Activated naive CD4-positive, alpha-beta T cell treated with anti-CD3 and anti-CD28 coated beads, Interleukin-2, amount 50 U/mL, for 24 hours (primary cell): Measurements from ENCODE around the gene MBTPS1.
"Not testable (repeated sequence)": the region's sequence is repeated elsewhere in the genome, so short reads cannot be mapped to it uniquely, and the experiment has no call there.

Experiments used
- H3K27ac Mint-ChIP-seq: one replicate; pipeline ENCODE4 v1.8.0; 2021; ENCODE audit warnings: mild to moderate bottlenecking, mixed read lengths
- H3K27me3 Mint-ChIP-seq: one replicate; pipeline ENCODE4 v1.8.0; 2021; ENCODE audit warnings: mixed read lengths
- H3K36me3 Mint-ChIP-seq: one replicate; pipeline ENCODE4 v1.8.0; 2021; ENCODE audit warnings: mixed read lengths
- H3K4me1 Mint-ChIP-seq: one replicate; pipeline ENCODE4 v1.8.0; 2021; ENCODE audit warnings: mixed read lengths
- H3K4me3 Mint-ChIP-seq: one replicate; pipeline ENCODE4 v1.8.0; 2021; ENCODE audit warnings: mild to moderate bottlenecking, mixed read lengths
- H3K9me3 Mint-ChIP-seq: one replicate; pipeline ENCODE4 v1.8.0; 2021; ENCODE audit warnings: mixed read lengths

The MBTPS1 gene

DNA sequence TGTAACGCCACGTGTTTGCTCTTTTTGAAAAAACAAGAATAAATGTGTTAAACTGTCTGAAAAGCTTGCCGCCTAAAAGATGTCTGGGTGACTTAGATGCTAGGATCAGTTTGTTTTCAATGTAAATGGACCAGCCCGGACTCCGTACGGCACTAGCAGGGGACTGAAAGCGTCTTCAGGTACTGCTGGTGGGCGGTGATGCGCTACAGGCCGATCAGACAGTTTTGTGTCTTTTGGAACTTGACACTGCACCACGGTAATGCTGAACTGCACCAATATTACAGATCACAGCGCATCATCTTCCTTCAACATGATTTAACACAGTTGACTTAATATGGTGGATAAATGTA lies 727 bp upstream of the MBTPS1 start:
- H3K27me3 Mint-ChIP-seq = no peaks in the 10 kb centered on the region

DNA sequence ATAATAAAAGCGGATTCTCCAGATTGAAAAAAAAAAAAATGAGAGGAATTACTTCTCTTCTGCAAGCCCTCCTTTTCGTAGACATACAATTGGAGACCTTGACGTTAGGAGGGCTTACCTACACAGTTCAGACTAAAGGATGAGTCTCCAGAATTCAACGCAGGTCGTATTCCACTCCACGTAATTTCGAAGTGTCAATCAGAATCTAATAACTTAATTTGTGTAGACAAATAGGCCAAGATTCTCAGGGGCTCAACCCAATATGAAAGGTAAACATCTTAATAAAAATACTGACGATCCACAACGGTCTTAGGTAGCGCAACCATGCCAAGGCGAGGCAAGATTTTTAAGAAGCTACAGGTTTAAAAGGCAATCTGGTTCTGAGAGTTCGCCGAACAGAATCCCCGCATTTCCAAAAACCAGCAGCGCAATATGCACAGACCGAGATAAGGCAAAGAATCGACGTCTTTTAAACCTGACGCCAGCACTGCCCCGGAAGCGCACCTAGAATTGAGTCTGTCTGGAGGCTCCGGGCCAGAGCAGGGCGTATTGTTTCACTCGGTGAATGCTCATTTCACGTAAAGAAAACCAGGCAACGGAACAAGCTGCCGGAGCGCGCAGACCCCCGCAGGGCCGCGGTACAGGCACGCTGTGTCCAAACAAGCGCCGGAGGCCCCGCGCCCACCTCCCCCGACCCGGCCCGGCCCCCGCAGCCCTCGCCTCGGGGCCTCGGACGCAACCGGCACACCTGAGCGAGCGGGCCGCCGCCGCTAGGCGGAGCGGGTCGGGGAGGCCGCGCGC lies 623 bp downstream of the MBTPS1 start:
- peaks cover 39% of the 10 kb centered on the region for H3K4me1 Mint-ChIP-seq
- H3K4me3 Mint-ChIP-seq = peak overlapping the region; percentile 95
- H3K27me3 Mint-ChIP-seq = no peaks in the 10 kb centered on the region
- H3K9me3 Mint-ChIP-seq = no peaks in the 10 kb centered on the region
- peak overlapping the region; percentile 96 for H3K27ac Mint-ChIP-seq
- no peaks in the 10 kb centered on the region for H3K36me3 Mint-ChIP-seq

More for the DNA sequence above, 727 bp upstream of the MBTPS1 start:
- peak overlapping the region; percentile 99 for H3K27ac Mint-ChIP-seq
- peaks cover 29% of the 10 kb centered on the region for H3K4me1 Mint-ChIP-seq
- H3K36me3 Mint-ChIP-seq = peaks cover 3% of the 10 kb centered on the region
- H3K4me3 Mint-ChIP-seq = peak overlapping the region; percentile 96
- H3K9me3 Mint-ChIP-seq = no peaks in the 10 kb centered on the region

DNA sequence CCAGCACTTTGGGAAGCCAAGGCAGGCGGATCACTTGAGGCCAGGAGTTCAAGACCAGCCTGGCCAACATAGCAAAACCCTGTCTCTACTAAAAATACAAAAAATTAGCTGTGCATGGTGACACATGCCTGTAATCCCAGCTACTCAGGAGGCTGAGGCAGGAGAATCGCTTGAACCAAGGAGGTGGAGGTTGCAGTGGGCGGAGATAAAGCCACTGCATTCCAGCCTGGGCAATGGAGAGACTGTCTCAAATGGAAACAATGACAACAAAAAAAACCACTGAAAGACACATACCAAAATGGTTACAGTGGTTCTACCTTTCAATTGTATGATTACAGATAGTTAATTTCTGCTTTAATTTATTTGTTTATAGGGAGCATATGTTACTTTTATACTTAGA lies 4.8 kb downstream of the MBTPS1 start:
- H3K27ac Mint-ChIP-seq, H3K9me3 Mint-ChIP-seq, H3K4me3 Mint-ChIP-seq, H3K27me3 Mint-ChIP-seq, H3K36me3 Mint-ChIP-seq: not testable (repeated sequence)
- H3K4me1 Mint-ChIP-seq = peaks cover 68% of the 10 kb centered on the region

DNA sequence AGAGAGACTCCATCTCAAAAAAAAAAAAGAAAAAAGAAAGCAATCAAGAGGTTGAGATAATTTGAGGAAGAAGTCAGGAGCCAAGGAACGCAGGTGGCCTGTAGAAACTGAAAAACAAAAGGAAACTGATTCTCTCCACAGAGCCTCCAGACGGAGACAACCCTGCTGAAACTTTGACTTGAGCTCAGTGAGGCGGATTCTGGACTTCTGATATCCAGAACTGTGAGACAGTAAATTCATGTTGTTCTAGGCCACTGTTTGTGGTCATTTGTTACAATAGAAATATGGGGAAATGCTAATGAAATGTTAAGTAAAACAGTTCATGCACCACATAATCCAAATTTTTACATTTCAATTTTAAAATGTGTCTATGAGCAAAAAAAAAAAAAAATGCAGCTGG lies 5.2 kb downstream of the MBTPS1 start:
- no peaks in the 10 kb centered on the region for H3K9me3 Mint-ChIP-seq
- peaks cover 73% of the 10 kb centered on the region for H3K4me1 Mint-ChIP-seq
- no peak overlapping the region for H3K27ac Mint-ChIP-seq
- no peak overlapping the region for H3K4me3 Mint-ChIP-seq
- H3K36me3 Mint-ChIP-seq = peaks cover 4% of the 10 kb centered on the region
- no peaks in the 10 kb centered on the region for H3K27me3 Mint-ChIP-seq

DNA sequence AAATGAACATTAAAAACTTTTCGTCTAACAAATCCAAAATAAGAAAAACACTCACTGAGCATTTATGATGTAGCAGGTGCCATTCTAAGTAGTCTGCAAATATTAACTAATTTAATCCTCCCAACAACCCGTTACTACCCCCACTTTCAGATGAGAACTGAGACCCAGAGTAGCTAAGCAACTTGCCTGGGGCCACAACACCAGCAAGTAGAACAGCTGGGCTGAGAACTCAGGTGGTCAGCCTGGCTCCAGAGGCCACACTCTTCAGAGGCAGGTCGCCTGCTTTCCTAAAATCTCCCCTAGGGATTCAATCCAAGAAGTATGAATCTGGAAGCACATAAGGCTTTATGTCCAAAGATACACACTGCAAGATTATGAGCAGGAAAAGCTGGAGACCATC lies 6.2 kb downstream of the MBTPS1 start:
- Mint-ChIP-seq H3K27ac (no peak overlapping the region), H3K9me3 (no peaks in the 10 kb centered on the region), H3K27me3 (no peaks in the 10 kb centered on the region), H3K4me1 (peaks cover 75% of the 10 kb centered on the region), H3K4me3 (no peak overlapping the region), H3K36me3 (peaks cover 4% of the 10 kb centered on the region)

DNA sequence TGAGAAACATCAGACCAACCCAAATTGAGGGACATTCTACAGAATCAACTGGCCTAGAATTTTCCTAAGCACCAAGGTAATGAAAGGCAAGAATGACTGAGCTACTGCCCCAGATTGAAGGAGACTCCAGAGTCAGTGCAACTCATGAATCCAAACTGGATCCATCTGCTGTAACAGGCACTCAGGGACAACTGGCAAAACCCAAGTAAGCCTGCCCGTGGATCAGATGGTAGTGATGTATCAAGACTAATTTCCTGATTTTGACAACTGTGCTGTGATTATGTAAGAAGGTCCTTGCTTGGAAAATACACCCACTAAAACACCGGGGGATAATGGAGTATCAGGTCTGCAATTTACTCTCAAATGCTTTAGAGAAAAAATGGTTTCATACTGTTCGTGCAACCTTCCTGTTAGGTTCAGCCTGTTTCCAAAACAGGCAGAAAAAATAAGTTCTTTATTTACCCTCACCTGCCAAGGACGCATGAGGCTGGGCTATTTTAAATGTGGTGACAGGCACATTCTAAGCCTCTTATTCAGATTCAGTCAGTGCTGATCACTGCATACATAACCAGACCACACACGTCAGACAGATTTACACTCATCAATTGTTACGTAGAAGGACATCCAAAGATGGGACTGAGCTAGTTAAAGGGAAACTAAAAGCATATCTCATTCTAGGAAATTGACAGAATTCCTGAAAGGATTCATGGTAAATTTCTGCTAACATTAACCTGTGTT lies 7.0 kb downstream of the MBTPS1 start:
- Mint-ChIP-seq H3K4me1 (peaks cover 73% of the 10 kb centered on the region), H3K9me3 (no peaks in the 10 kb centered on the region), H3K27me3 (no peaks in the 10 kb centered on the region), H3K36me3 (peaks cover 4% of the 10 kb centered on the region), H3K27ac (peak overlapping the region; percentile 46), H3K4me3 (no peak overlapping the region)

DNA sequence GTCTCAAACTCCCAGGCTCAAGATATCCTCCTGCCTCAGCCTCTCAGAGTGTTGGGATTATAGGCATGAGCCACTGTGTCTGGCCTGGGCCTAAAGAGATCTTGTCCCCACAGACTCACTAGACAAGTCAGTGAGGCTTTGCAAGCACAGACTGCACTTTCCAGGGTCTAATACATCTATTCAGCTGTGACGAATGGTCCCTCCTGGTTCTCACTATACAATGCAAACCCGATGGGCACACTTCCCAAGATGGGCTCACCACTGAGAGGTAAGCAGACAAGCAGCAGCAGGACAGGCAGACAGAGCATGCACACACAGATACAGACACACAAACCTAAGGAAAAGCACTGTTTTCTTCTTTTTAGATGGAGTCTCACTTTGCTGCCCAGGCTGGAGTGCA lies 8.8 kb downstream of the MBTPS1 start:
- H3K4me3 Mint-ChIP-seq = no peak overlapping the region
- peaks cover 4% of the 10 kb centered on the region for H3K36me3 Mint-ChIP-seq
- no peaks in the 10 kb centered on the region for H3K27me3 Mint-ChIP-seq
- H3K4me1 Mint-ChIP-seq = peaks cover 78% of the 10 kb centered on the region
- no peaks in the 10 kb centered on the region for H3K9me3 Mint-ChIP-seq
- H3K27ac Mint-ChIP-seq = no peak overlapping the region

DNA sequence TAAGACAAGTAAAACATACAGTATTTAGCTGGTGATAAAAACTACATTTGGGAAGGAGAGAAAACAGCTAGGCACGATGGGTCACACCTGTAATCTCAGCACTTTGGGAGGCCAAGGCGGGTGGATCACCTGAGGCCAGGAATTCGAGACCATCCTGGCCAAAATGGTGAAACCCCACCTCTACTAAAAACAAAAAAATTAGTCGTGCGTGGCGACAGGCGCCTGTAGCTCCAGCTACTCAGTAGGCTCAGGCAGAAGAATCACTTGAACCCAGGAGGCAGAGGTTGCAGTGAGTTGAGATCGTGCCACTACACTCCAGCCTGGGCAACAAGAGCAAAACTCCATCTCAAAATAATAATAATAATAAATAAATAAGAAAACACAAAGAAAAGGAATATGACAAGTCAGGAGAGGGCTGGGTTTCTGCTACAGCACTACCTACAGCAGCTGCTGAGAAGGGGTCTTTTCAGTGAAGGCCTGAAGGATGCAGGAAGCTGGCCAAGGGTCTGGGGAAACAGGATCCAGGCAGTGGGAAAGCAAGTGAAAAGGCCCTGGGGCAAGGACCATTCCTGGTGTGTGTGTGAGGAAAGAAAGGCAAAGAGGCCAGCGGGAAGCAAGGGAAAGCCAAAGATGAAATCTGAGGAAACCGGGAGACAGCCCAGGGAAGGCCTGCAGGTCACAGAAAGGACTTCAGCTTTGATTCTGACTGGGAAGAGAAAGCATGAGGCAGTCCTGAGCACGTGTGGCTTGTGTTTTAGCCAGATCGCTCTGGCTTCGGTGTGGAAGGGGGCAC lies 10.6 kb downstream of the MBTPS1 start:
- Mint-ChIP-seq H3K27me3 (no peaks in the 10 kb centered on the region), H3K27ac (peak overlapping the region; percentile 52), H3K4me1 (peaks cover 85% of the 10 kb centered on the region), H3K4me3 (no peak overlapping the region), H3K9me3 (no peaks in the 10 kb centered on the region), H3K36me3 (peaks cover 4% of the 10 kb centered on the region)

DNA sequence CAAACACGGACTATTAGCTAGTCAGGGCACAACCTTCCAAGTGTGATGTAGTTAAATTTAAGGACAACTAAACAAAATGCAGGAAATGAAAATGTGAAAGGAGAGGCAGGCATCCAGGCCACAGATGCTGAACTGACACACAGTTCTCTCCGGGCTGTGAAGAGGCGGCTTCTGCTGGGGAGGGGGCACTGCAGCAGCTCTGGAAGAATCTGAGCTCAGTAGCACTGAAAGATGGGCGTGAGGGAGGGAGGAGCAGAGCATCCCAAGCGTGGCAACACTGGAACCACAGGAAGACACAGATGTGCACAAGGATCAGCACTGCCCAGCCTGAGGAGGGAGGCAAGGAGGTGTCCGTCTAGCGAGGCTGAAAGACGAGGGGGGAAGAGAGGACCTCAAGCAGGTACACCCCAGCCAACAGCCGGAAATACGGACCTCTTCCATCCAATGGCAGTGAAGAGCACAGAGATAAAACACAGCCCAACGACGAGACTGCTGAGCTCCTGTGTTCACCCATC lies 11.4 kb downstream of the MBTPS1 start:
- H3K4me3 Mint-ChIP-seq = peak overlapping the region; percentile 16
- peaks cover 78% of the 10 kb centered on the region for H3K4me1 Mint-ChIP-seq

DNA sequence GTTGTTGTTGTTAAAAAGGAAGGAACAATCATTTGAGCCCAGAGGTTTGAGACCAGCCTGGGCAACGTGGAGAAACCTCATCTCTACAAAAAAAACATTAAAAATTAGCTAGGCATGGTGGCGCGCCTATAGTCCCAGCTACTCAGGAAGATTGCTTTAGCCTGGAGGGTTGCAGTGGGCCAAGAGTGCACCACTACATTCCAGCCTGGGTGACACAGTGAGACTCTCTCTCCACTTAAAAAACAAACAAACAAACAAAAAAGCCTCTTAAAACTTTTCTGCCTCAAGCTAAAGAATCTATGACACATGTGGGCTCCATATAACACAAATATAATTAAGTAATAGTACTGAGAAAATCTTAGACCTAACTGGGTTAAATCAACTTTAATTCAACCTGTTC lies 12.5 kb downstream of the MBTPS1 start:
- peaks cover 76% of the 10 kb centered on the region for H3K4me1 Mint-ChIP-seq
- H3K4me3 Mint-ChIP-seq = no peak overlapping the region
- no peaks in the 10 kb centered on the region for H3K9me3 Mint-ChIP-seq
- H3K27ac Mint-ChIP-seq = peak overlapping the region; percentile 23
- H3K36me3 Mint-ChIP-seq = peaks cover 4% of the 10 kb centered on the region
- no peaks in the 10 kb centered on the region for H3K27me3 Mint-ChIP-seq

More for the DNA sequence above, 11.4 kb downstream of the MBTPS1 start:
- Mint-ChIP-seq H3K9me3 (no peaks in the 10 kb centered on the region), H3K27ac (peak overlapping the region; percentile 77), H3K27me3 (no peaks in the 10 kb centered on the region), H3K36me3 (peaks cover 4% of the 10 kb centered on the region)

DNA sequence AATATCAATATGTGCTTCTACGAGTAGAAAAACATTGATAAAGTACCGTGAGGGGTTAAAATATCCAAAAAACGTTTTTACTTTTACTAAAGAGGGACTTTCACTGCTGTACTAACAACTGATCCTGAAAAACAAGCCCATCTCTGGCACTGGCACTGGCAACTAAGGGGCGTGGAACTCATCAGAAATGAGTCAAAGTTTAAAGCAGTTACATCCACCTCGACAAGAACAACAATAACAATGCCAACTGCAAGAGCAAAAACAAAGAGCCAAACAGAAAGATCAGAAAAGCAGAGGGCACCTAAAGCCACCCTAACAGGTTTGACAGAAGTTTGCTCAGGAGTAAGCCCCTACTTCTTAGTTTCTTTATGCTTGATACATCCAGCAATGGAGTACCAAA lies 13.1 kb downstream of the MBTPS1 start:
- Mint-ChIP-seq H3K36me3 (peaks cover 6% of the 10 kb centered on the region), H3K27me3 (no peaks in the 10 kb centered on the region), H3K27ac (no peak overlapping the region), H3K4me1 (peaks cover 76% of the 10 kb centered on the region), H3K4me3 (no peak overlapping the region), H3K9me3 (no peaks in the 10 kb centered on the region)

DNA sequence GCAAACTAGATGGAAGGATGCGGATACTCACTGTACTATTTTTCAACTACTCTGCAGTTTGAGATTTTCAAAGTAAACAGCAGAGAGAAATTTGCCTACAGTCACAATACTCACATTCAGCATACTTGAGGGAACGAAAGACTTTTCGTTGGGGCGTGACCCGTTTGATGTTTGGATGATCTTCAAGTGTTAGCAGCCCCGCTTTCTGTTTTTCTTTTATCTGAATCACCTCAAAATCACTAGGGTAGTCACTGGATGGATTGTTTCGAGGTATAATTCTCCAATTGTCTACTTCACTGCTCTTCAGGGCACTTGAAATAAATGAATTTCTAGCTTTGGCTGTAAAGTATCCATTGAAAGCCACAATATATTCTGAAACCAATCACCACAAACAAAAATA lies 17.8 kb downstream of the MBTPS1 start:
- Mint-ChIP-seq H3K27me3 (no peaks in the 10 kb centered on the region), H3K4me1 (peaks cover 43% of the 10 kb centered on the region), H3K27ac (no peak overlapping the region), H3K36me3 (peaks cover 10% of the 10 kb centered on the region), H3K4me3 (no peak overlapping the region), H3K9me3 (no peaks in the 10 kb centered on the region)

DNA sequence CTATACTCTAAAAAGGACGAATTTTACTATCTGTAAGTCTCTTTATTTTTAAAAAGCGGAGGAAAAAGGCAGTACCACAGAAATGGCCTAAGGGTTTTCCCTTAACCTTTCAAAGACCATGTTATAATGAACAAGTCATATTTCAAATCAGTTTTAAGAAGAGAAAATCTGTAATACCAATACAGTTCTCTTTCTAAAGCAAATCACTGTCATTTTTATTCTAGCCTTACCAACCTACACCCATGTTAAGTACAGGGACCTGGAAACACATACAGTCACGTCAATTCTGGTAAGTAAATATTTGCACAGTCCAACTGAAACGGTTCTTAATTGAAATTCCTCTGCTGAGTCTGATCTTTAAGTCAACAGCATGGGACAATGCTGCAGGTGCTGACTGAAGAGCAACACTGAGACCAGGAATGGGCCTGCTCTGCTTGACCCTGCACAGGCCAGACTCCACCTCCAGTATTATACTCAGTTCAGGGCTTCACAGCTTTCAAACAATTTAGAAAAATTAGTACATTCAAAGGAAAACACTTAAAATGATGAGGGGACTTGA lies 20.2 kb downstream of the MBTPS1 start:
- Mint-ChIP-seq H3K27me3 (no peaks in the 10 kb centered on the region), H3K9me3 (no peaks in the 10 kb centered on the region), H3K36me3 (peaks cover 16% of the 10 kb centered on the region), H3K27ac (no peak overlapping the region), H3K4me3 (no peak overlapping the region), H3K4me1 (peaks cover 20% of the 10 kb centered on the region)

DNA sequence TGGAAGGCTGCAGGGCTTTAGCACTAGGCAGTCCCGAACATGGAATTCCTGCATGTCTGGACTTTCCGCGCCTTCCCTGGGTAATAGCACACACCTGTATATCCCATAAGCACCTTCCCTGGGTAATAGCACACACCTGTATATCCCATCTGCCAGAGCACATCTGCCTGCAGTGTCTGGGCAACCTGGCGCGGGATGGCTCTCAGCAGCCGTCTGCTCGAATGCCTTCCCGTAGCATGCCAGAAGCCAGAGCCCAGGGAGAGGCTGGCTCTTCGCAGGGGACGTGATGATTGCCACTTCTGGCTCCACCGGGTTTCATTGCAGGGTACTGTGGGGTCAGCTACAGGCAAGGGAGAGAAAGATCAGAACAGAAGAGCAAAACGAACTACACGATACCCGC lies 21.3 kb downstream of the MBTPS1 start:
- peaks cover 15% of the 10 kb centered on the region for H3K4me1 Mint-ChIP-seq
- H3K27me3 Mint-ChIP-seq = no peaks in the 10 kb centered on the region
- H3K36me3 Mint-ChIP-seq = peaks cover 20% of the 10 kb centered on the region
- no peak overlapping the region for H3K27ac Mint-ChIP-seq
- no peak overlapping the region for H3K4me3 Mint-ChIP-seq
- H3K9me3 Mint-ChIP-seq = no peaks in the 10 kb centered on the region

DNA sequence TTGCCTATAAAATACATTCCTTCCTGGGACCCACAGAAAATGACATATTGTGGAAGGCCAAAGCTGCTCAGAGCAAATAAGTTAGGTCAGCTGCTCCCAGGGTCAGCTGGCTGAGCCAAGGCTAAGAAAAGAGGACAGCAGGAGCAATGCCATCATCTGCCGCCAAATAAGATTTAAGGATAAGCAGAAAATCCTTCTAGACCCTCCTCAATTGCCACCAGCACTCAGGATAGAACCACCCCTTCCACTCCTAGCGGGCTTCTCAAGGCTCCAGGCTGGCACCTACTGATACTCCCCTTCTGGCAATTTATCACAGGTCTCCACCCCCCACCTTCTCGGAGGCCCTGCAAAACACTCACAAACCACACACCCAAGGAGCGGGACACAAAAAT lies 22.9 kb downstream of the MBTPS1 start:
- H3K9me3 Mint-ChIP-seq = no peaks in the 10 kb centered on the region
- H3K27ac Mint-ChIP-seq = peak overlapping the region; percentile 33
- no peaks in the 10 kb centered on the region for H3K27me3 Mint-ChIP-seq
- peaks cover 19% of the 10 kb centered on the region for H3K36me3 Mint-ChIP-seq
- no peak overlapping the region for H3K4me3 Mint-ChIP-seq
- H3K4me1 Mint-ChIP-seq = peaks cover 12% of the 10 kb centered on the region
